HK-2 (cell line): ENCODE measurements around the gene SHISA4.
"Not testable (repeated sequence)": the region's sequence is repeated elsewhere in the genome, so short reads cannot be mapped to it uniquely, and the experiment has no call there.

ENCODE experiments used
- DNase-seq: peaks from one replicate; pipeline ENCODE4 v3.0.0-alpha.2; 2018; ENCODE audit not compliant: unreplicated experiment

The SHISA4 gene

DNA sequence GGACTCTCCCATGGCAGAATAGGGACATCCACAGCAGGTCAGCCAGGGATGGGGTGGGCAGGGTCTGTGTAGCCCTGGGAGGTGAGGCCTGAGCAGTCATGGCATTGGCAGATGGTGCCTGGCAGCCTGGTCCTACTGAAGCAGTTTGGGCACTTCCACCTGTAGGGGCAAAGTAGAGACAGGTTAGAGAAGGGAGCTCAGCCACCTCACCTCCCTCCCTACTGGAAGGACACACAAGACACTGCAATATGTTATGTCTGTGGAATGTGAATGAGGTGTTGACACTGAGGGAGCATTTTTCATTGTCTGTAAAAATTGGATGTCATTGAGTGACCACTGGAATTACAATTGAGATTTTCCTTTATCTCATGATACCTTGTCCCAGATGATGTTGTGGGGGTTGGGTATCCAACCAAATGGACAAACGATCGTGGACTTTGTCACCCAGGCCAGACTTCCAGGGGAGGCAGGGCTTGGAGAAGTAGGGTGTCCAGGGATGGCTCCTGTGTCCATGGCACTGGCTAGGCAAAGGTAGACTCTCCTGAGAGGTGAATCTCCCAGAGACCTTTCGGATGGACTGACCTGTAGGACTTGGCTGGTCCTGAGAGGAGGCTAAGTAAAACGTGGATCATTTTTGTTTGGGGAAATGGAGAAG is 9.7 kb downstream of the SHISA4 start:
- DNase-seq = no peak

- no peak for DNase-seq
Measured at GRCh38 chr1:201898992-201899391, 10.3 kb downstream of the SHISA4 start.

DNA sequence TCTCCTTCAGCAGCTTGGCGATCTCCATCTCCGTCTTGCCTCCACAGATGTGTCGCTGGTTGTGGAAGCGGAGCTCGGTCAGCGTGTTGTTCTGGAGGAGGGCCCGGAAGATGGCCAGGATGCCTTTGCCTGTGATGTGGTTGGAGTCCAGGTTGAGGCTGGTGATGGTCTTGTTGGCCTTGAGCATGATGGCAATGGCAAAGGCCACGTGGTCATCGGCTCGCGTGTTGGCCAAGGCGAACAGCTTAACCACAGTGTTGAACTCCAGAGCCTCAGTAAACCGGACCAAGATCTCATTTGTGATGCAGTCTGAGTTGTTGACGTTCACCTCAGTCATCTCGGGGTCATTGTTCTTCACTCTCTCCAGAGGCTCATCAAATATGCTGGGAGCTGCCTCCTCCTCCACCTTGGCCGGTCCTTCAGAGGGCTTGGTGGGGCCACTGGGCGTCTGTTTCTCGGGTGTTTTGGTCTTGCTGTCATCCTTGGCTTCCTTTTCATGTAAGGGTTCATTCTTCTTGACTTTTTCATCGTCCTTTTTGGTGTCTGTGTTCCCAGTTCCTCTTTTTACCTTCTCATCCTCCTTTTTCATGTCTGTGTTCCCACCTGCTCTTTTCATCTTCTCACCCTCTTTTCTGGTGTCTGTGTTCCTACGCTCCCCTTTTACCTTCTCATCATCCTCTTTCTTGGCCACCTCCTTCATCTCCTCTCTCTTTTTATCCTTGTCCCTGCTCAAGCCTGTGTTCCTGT is 11.2 kb downstream of the SHISA4 start:
- no peak for DNase-seq

DNA sequence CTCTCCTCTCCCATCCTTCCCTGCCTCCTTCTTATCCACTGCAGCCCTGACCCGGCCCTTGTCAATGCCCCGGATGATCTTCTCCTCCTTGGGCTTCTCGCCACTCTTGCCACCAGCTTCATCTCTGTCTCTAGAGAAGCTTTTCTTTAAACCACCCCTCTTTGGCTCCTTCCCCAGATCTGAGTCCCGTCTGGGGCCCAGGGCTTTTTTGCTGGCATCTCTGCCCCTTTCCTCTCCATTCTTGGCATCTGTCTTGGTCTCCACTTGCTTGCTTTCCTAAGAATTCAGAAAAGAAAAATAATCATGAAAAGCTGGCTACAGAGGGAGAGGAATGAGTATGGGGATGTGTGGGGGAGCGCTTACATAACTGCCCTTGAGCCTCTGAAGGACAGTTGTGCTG is 11.8 kb downstream of the SHISA4 start:
- no peak for DNase-seq

DNA sequence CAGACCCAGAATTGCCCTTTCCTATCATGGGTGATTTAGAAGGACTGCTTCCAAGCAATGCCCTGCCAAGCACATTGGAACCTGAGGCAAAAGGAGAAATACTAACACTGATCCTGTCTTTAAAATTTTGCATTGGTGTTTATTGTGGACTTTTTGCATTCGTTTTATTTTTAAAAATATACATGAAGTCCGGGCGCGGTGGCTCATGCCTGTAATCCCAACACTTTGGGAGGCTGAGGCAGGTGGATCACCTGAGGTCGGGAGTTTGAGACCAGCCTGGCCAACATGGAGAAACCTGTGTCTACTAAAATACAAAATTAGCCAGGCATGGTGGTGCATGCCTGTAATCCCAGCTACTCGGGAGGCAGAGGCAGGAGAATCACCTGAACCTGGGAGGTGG is 12.3 kb downstream of the SHISA4 start:
- DNase-seq = not testable (repeated sequence)

DNA sequence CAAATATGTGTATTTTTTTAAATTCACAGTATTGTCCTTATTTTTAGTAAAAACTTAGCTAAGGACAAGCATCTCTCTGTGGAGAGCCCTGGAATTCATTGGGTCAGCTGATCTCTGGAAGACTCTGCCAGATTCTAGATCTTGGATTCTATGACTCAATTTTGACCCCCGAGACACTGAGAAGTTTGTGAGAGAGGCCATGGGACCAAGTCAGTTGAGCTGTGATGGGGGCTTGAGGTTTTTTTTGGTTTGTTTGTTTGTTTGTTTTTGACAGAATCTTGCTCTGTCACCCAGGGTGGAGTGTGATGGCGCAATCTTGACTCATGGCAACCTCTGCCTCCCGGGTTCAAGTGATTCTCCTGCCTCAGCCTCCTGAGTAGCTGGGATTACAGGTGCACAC is 13.5 kb downstream of the SHISA4 start:
- DNase-seq = no peak

- DNase-seq = no peak
Measured at GRCh38 chr1:201903135-201903534, 14.4 kb downstream of the SHISA4 start.

DNA sequence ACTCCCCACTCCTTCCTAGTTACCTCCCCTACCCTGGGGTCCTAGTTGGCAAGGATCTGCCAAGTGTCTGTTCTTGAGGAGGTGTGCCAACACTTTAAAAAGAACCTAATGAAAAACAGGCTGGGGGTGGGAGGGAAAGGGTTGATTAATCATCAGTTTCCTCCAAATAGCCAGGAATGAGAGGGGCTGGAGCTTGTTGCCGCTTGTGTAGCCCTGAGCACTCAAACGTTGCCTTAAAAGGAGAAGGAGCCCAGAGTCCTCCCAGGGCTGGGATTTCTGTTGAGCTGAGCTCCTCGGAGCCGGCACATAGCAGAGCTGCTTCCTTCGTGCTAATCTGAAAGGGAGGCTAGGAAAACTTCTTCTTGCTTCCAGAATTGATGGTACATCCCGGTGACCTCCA is 15.9 kb downstream of the SHISA4 start:
- DNase-seq = no peak

DNA sequence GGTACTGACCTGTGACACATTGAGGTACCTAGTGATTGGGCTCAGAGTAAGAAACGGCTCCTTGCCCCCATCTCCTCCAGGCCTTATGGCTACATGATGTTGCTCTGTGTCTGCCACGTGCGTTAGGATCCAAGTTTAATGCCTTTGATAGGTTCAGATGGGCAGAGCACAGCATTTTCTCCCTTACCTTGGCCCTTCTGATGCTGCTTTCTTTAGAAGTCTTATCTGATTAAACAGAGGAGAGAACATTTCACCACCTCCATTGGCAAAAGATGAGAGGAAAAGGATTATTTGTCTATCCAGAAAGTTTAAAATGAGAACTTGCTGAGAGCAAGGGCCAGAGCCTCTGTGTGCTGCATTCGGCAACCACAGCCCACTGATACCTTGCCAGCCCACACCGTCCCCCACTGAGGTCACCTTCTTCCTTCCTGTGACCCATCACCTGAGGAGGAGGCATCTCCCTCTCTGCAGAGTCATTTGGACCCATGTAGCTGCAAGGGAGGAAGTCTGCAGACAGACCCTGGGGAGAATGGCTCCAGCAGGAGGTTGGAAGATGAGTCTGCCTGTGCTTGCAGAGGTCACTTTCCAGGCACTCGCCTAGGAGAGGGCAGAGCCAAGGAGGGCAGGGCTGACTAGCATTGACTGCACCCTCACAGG is 16.7 kb downstream of the SHISA4 start:
- DNase-seq = no peak

GRCh38 chr1:201906336-201906735 is 17.6 kb downstream of the SHISA4 start:
- DNase-seq = no peak

DNA sequence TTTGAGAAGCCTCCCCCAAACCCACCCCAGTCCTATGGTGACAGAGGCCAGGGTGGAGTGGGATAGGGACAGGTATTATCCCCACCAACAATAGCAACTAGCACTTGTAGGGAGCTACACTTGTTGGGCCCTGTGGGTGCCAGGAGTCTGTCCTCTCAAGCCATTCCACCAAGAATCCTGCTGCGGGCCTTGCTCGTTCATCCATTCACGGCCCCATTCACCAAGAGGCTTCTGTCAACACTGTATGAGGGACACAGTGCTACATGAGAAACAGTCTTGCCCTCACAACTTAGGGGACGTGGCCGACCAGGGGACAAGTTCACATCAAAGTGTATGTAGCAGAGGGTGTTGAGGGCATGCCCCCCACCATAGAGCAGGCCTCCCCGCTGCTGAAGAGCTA is 18.9 kb downstream of the SHISA4 start:
- no peak for DNase-seq

- DNase-seq = no peak
Measured at GRCh38 chr1:201911826-201912571, 23.3 kb downstream of the SHISA4 start.

GRCh38 chr1:201912832-201913231 is 24.1 kb downstream of the SHISA4 start:
- DNase-seq = no peak

GRCh38 chr1:201914456-201915235 is 25.9 kb downstream of the SHISA4 start:
- DNase-seq = no peak

- peak; percentile 42 for DNase-seq
Measured at GRCh38 chr1:201916649-201917249, 28.1 kb downstream of the SHISA4 start.

DNA sequence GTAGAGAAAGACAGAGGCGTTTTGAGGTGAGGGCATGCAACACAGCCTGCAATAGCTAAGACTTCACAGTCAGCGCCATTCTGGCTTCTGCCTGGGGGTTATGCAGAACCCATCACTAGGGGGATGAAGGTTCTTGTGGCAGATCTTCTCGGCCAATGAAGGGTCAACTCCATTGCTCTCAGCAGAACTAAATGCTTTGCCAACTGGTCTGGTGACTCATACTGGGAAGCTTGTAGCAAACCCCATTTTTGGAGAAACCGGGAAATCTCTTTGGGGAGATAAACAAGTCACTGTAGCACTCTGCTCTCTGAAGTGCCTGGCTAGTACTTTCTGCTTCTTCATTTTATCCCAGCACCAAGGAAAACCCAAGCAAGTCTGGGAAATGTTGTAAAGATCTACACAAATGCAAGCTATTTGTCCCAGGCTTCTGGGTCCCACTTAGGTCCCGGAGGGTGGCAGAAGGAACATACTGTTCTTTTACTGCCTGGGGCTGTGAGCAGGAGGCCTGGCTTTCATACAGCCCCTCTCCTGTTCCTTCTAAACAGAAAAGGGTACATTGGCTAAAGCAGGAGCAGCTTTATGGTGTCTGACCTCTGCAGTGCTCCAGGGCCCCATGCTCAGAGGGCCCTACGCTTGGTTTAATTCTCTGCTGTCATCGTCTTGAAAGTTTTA is 28.8 kb downstream of the SHISA4 start:
- no peak for DNase-seq

- DNase-seq = no peak
Measured at GRCh38 chr1:201918343-201918742, 29.6 kb downstream of the SHISA4 start.

GRCh38 chr1:201921952-201922558 is 33.4 kb downstream of the SHISA4 start:
- no peak for DNase-seq

DNA sequence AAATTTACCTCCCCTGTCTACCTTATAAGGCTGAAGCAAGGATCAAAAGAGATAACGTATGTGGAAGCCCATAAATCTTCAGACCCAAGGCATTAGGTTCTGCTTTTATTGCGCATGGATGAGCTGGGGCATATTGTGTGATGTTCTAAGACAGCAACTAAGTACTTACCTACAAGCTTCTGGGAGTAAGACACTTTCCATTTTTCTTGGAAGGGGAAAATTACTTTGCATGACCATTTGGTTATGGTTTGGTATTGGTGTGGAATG is 36.5 kb downstream of the SHISA4 start:
- no peak for DNase-seq

- DNase-seq = no peak
Measured at GRCh38 chr1:201925981-201926645, 37.4 kb downstream of the SHISA4 start.
